NCI-H2227 (cell line): ENCODE data around the gene PRDX2.

Source experiments
- DNase-seq: peaks from one replicate; lab custom pipeline; 2025; ENCODE audit not compliant: unreplicated experiment; lab: John Stamatoyannopoulos, UW

The PRDX2 gene

DNA sequence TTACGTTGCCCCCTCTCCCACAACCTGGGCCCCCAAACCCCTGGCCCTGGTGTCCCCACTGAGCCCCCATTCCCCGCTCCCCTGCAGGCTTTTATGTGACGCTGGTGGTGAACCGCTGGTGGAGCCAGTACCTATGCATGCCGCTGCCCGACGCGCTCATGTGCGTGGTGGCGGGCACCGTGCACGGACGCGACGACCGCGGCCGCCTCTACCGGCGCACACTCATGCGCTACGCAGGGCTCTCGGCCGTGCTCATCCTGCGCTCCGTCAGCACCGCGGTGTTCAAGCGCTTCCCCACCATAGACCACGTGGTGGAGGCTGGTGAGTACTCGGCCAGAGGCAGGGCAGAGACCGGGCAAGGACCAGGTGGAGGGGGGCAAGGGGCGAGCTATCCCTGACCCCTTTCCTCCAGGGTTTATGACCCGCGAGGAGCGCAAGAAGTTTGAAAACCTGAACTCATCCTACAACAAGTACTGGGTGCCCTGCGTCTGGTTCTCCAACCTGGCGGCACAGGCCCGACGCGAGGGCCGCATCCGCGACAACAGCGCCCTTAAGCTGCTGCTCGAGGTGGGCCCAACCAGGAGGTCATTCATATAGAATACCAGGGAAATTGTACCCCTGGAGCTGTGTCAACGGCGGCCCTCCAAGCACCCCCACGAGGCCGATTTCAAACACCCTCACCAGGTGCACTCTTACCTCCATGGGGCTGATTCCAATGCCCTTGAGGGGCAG is 47.0 kb downstream of the PRDX2 start:
- DNase-seq, result no peak

GRCh38 chr19:12752056-12752781 is 49.4 kb downstream of the PRDX2 start:
- DNase-seq, result no peak

GRCh38 chr19:12751635-12752034 is 50.0 kb downstream of the PRDX2 start, which contains the start of gene BEST2:
TSS of gene BEST2 (plus strand) at chr19:12751791. CDS start at chr19:12752593, 802 bp downstream.
- no peak for DNase-seq

DNA sequence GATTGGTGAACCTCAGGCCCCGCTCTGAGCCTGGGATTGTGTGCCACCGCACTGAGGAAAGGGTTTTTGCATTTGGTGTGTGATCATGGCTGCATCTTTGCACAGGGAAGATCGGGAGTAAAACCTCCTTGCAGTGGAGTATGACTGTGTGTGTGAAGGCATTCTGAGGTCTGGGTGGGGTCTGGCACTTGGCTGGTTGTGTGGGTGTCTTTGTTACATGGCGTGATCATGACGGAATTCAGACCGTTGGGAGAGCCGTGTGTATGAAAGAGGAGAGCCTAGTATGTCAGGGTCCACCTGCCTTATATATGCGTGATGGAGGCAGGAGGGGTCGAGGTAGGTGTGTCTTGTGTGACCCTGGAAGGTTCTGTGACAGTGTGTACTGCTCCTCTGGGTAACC is 50.7 kb downstream of the PRDX2 start:
- DNase-seq, result no peak

DNA sequence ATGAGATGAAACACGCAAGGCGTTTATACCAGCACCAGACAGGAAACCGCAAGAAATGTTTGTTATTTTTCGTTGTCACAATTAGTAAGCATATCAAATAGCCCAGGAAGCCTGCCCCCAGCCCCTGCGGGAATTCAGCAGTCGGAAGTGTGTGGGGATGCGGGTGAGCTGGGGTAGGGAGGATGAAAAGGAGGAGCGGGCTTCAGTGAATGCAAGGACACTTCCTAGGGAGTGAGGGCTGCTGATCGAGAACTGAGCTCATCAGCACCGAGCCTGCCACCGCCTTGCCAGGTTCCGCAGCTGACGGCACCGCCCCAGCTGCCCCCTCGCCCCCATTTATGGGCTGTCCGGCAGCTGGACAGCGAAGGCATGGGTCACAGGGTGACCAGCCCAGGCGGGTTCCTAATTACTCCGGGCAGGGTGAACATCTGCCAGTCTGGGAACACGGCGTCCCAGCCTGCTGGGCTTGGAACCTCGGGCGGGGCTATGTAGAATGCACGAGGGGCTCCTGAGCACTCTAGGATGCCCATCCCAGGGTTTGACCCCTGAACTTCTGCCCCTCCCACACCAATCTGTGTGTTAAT is 51.6 kb downstream of the PRDX2 start:
- peak; percentile 19 for DNase-seq

GRCh38 chr19:12748489-12748888 is 53.1 kb downstream of the PRDX2 start:
- no peak for DNase-seq
